ENCODE measurements around the gene NRARP.

DNA sequence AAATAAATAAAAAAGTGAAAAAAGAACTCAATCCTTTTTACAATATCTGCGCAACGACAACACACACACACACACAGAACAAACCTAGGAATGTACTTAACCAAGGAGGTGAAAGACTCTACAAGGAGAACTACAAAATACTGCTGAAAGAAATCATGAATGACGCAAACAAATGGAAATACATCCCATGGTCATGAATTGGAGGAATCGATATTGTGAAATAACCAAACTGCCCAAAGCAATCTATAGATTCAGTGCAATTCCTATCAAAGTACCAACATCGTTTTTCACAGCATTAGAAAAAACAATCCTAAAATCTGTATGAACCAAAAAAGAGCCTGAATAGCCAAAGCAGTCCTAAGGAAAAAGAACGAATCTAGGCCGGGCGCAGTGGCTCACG lies 29.9 kb upstream of the NRARP start:
- TF ChIP-seq, protein P1, sequence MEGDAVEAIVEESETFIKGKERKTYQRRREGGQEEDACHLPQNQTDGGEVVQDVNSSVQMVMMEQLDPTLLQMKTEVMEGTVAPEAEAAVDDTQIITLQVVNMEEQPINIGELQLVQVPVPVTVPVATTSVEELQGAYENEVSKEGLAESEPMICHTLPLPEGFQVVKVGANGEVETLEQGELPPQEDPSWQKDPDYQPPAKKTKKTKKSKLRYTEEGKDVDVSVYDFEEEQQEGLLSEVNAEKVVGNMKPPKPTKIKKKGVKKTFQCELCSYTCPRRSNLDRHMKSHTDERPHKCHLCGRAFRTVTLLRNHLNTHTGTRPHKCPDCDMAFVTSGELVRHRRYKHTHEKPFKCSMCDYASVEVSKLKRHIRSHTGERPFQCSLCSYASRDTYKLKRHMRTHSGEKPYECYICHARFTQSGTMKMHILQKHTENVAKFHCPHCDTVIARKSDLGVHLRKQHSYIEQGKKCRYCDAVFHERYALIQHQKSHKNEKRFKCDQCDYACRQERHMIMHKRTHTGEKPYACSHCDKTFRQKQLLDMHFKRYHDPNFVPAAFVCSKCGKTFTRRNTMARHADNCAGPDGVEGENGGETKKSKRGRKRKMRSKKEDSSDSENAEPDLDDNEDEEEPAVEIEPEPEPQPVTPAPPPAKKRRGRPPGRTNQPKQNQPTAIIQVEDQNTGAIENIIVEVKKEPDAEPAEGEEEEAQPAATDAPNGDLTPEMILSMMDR (IDR thresholded peaks at IDR 0.05; ENCODE audit: low read length): no peak
- no peak for TF ChIP-seq EZH2 (IDR thresholded peaks at IDR 0.05; ENCODE audit: borderline replicate concordance, low read length)

Measured in OCI-LY1 (cell line).